HCEC 1CT (cell line): ENCODE measurements around the gene SEMA4A.
"Not testable (repeated sequence)": the region's sequence is repeated elsewhere in the genome, so short reads cannot be mapped to it uniquely, and the experiment has no call there.

Source experiments
- DNase-seq: peaks from one replicate; pipeline ENCODE4 v3.0.0-alpha.2; 2017

The SEMA4A gene

GRCh38 chr1:156153362-156153761 lies at the start of gene SEMA4A:
Gene SEMA4A (plus strand): TSS chr1:156153585. CDS start chr1:156154579, 994 bp downstream.
- no peak for DNase-seq

GRCh38 chr1:156104065-156104810 lies 49.1 kb upstream of the SEMA4A start:
- peak; percentile 39 for DNase-seq

GRCh38 chr1:156104861-156105832 lies 48.2 kb upstream of the SEMA4A start:
- DNase-seq = peak; percentile 54

- no peak for DNase-seq
These were observed 46.5 kb upstream of the SEMA4A start for GRCh38 chr1:156106624-156107488.

- DNase-seq = no peak
These were observed 45.3 kb upstream of the SEMA4A start for GRCh38 chr1:156108057-156108456.

- DNase-seq = no peak
These were observed 44.6 kb upstream of the SEMA4A start for GRCh38 chr1:156108664-156109241.

GRCh38 chr1:156110252-156110651 lies 43.1 kb upstream of the SEMA4A start:
- DNase-seq = no peak

- no peak for DNase-seq
These were observed 41.9 kb upstream of the SEMA4A start for GRCh38 chr1:156111355-156111962.

- DNase-seq = no peak
These were observed 40.9 kb upstream of the SEMA4A start for GRCh38 chr1:156112276-156113137.

GRCh38 chr1:156113282-156113950 lies 40.0 kb upstream of the SEMA4A start:
- no peak for DNase-seq

- peak; percentile 96 for DNase-seq
These were observed 39.1 kb upstream of the SEMA4A start, which contains the start of gene LMNA for GRCh38 chr1:156114101-156114918. Gene LMNA (plus strand): TSS chr1:156114711. CDS start chr1:156114919, 208 bp downstream.

- no peak for DNase-seq
These were observed 38.4 kb upstream of the SEMA4A start for GRCh38 chr1:156114919-156115513.

GRCh38 chr1:156115514-156116374 lies 37.6 kb upstream of the SEMA4A start:
- peak; percentile 53 for DNase-seq

GRCh38 chr1:156116731-156117130 lies 36.7 kb upstream of the SEMA4A start:
- not testable (repeated sequence) for DNase-seq

GRCh38 chr1:156117414-156118176 lies 35.8 kb upstream of the SEMA4A start:
- DNase-seq = no peak

GRCh38 chr1:156118177-156118868 lies 35.1 kb upstream of the SEMA4A start:
- DNase-seq = no peak
